GM18511 (cell line): ENCODE results near the gene LTV1.

Experiments used
- ATAC-seq: cut with Tn5 transposase; IDR thresholded peaks from one replicate; pipeline ENCODE4 v1.9.1; 2021; ENCODE audit warnings: mild to moderate bottlenecking, moderate library complexity; ENCODE audit not compliant: unreplicated experiment

LTV1 gene

DNA sequence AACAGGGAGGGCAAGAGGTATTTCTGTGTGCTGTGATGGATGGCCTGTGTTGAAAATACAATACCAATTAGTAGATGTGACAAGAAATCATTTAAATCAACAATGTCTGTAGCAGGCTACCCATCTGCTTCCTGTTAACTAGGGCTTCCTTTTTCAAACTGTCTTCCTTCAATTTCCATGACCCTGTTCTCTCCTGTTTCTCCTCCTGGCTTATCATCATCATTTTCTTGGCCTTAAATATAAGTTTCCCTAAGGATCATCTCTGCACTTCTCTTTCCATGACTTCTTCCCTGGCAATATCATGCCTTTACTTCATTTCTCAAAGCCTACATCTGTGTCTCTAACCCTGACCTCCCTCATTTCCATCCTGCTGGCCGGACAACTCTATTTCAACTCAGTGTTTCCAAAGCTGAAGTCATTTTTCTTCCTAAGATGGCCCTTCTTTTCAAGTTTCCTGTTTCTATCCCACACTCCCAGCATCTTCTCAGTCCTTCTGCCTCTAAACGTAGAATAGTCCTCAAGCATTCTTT is 39.3 kb downstream of the LTV1 start:
- no peak for ATAC-seq

DNA sequence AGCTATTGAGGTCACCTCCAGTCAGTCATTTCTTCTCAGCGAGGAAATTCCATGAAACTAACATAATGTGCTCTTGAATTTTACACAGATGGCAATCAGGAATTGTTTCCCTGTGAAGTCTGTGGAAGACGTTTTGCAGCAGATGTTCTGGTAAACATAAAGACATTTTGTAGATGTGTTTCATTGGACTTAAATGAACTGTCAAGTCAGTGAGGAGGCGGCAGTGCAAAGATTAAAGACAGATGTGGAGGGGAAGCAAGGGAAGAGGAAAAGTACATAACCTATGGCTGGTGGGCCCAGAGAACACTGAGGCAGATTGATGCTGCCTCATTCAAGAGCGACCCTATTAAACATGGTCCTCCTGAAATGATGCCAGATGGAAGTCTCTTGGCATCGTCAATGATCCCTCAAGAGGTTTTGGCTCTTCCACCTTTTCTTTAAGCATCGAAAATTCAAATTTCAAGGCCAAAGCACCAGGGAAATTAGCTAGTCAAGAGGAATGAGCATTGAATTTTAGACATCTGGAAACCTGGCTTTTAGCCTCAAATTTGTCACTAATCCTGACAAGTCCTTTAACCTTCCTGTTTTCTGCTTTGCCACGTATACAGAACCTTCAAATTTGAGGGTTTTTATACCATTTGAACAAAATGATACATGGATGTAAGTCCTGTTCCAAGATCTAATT is 41.2 kb downstream of the LTV1 start:
- ATAC-seq, result no peak

GRCh38 chr6:143885116-143885515 is 42.0 kb downstream of the LTV1 start:
- ATAC-seq, result no peak

GRCh38 chr6:143894655-143895054 is 51.5 kb downstream of the LTV1 start:
- no peak for ATAC-seq

- ATAC-seq, result no peak
Observed at GRCh38 chr6:143896126-143896860, 53.2 kb downstream of the LTV1 start.

DNA sequence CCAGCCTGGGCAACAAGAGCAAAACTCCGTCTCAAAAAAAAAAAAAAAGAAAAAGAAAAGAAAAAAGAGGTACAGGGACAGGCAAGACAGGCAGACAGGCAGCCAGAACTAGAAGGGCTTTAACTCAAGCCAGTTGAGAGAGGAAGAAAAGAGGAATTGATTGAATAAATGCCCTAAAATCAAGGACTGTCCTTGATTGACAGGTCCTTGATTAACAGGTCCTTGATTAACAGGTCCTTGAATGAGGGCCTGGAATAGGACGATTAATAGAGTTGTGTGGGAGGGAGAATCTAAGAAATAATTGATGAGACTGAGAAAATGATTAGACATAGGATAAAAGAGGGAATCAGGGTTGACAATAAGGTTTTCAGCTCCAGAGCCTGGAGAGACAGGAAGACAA is 57.2 kb downstream of the LTV1 start:
- ATAC-seq, result no peak

GRCh38 chr6:143901885-143902750 is 59.0 kb downstream of the LTV1 start:
- ATAC-seq, result peak; percentile 96

DNA sequence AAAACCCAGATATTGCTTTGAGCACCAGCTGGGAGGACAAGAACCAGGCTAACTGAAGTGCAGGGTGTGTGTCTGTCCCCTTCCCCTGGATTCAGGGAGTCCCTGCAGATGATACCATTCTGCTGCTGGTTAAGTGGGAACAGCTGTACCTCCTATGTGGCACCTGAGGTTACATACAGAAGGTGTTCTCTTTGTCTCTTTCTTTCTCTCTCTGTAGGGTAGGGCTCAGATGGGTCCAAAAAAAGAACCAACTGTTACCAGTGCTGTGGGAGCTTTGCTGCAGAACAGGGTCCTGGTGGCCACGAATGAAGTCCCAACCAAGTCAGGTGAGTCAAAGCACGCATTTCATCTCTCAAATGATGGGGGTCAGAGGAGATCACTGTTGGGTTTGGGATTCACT is 59.7 kb downstream of the LTV1 start:
- no peak for ATAC-seq

GRCh38 chr6:143911028-143911427 is 67.9 kb downstream of the LTV1 start:
- no peak for ATAC-seq

- ATAC-seq, result no peak
Observed at GRCh38 chr6:143912671-143913070, 69.5 kb downstream of the LTV1 start.
